ENCODE data around the gene TNKS2. TPM values are rescaled to one million over a fixed set of nuclear protein-coding genes. Genes with fewer than 3 reads are reported as not detected.

Gene TNKS2
- total RNA-seq, 2 experiments from 2014 or later, result 22.1 to 22.8 TPM

DNA sequence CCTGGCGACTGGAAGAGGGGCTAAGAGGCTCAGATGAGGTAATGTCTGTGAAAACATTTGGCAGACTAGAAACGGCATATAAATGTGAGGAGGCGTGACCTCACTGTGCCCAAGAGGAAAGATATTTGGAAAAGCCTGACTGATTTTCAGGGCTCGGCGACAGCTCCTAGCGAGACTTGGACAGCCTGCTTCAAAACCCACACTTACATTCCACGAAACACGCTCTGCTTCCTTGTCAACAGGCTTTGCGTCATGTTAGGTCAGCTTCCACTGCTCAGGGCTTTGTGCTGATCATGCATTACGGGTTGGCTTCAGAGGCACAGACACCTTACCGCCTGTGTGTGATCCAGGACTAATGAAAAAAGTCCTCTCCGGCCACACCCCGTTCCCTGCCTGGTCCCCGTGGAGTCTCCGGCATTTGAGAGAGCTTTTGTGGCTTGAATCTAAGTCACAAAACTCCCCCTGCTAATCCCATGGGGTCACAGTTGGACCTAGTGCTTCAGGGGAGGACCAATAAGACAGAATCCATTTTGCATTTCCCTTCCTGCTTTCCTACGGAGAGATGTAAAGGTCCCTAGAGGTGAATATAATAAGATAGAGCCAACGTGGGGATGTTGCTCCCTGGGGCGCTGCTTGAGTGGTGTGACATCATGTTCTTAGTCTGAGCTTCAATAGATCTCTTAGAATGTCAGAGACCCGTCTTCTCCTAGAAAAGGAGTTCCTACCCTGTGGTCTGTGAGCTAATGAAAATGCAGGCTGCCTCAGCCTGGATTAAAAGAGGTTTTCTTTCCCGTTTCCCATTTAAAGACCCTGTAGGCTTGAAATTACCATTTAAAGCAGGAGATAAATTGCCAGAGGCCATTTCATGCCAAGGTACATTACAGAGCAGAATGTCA lies 85.6 kb downstream of the TNKS2 start:
- DNase-seq (no peak), ATAC-seq (no peak)
- Mint-ChIP-seq H3K4me1 (ENCODE audit: low read depth) (peaks cover 7% of the 10 kb centered on the region), H3K27ac (no peak overlapping the region), H3K36me3 (ENCODE audit: low read depth) (no peaks in the 10 kb centered on the region), H3K4me3 (no peak overlapping the region), H3K9me3 (no peaks in the 10 kb centered on the region), H3K27me3 (peaks cover 3% of the 10 kb centered on the region)
- ChIA-PET CTCF (interaction anchor here (1.8 kb wide), 1 partner anchor 25 kb away, joined by 4 read pairs; the partner anchor contains the start of gene FGFBP3), POLR2A (interaction anchor here (1.7 kb wide), 1 partner anchor 85 kb away, joined by 3 read pairs; no protein-coding TSS in a partner anchor)
- intact Hi-C loops (cut with micrococcal nuclease), result no loop called here
- TF ChIP-seq, protein P1, sequence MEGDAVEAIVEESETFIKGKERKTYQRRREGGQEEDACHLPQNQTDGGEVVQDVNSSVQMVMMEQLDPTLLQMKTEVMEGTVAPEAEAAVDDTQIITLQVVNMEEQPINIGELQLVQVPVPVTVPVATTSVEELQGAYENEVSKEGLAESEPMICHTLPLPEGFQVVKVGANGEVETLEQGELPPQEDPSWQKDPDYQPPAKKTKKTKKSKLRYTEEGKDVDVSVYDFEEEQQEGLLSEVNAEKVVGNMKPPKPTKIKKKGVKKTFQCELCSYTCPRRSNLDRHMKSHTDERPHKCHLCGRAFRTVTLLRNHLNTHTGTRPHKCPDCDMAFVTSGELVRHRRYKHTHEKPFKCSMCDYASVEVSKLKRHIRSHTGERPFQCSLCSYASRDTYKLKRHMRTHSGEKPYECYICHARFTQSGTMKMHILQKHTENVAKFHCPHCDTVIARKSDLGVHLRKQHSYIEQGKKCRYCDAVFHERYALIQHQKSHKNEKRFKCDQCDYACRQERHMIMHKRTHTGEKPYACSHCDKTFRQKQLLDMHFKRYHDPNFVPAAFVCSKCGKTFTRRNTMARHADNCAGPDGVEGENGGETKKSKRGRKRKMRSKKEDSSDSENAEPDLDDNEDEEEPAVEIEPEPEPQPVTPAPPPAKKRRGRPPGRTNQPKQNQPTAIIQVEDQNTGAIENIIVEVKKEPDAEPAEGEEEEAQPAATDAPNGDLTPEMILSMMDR (IDR thresholded peaks at IDR 0.05), result no peak

DNA sequence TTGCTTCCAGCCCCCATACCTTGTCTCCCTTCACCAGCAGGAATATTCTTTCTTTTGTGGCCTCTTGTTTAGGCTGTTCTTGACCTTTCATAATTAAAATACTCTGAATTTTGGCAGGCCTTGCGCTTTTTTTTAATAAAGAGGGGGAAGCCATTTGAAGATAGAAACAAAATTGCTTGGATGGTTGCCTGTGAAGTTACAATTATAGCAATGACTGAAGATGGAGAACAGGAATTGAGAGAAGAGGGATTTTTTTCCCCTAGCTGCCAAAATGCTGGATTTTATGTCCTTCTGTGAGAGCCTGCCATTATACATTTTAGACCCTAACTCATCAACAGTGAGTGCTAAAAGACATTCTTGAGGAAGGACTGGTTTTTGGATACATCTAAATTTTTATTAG lies 86.3 kb downstream of the TNKS2 start:
- Mint-ChIP-seq H3K27ac (no peak overlapping the region), H3K27me3 (peaks cover 6% of the 10 kb centered on the region), H3K4me3 (no peak overlapping the region), H3K4me1 (ENCODE audit: low read depth) (peaks cover 9% of the 10 kb centered on the region), H3K36me3 (ENCODE audit: low read depth) (no peaks in the 10 kb centered on the region), H3K9me3 (no peaks in the 10 kb centered on the region)
- ATAC-seq (no peak), DNase-seq (no peak)
- intact Hi-C loops (cut with micrococcal nuclease), result no loop called here
- ChIA-PET POLR2A (interaction anchor here (0.7 to 1.7 kb wide), 2 partner anchors 49 to 85 kb away, joined by 3 read pairs; no protein-coding TSS in a partner anchor), CTCF (interaction anchor here (1.3 to 1.8 kb wide), 2 partner anchors 24 to 28 kb away, joined by 4 to 5 read pairs; partner anchors contain the start of gene FGFBP3)
- TF ChIP-seq, protein P1 (IDR thresholded peaks at IDR 0.05), result no peak

DNA sequence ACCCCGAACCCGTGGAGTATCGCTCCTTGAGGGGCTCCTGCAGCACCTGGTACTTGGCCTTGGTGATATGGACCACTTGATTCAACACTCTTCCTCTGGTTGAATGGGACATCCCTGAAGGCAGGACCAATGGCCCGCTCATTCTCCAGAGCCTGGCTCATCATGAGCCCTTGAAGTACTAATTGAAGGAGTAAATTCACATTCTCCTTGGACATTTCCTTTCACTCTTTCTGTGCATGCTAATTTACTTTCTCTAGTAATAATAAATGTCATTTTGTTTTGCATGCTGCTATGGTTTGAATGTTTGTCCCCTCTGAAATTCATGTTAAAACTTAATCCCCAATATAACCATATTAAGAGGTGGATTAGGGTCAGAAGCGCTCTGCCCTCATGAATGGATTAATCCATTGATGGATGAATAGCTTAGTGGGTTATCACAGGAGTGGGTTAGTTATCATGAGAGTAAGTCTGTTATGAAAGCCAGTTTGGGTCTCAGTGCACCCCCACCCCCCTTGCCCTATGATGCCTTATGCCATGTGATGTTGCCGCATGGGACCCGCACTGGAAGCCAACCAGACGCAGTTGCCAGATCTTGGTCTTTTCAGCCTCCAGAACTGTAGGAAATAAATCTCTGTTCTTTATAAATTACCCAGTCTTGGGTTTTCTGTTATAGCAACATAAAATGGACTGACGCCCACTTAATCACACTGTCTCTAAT lies 87.3 kb downstream of the TNKS2 start:
- Mint-ChIP-seq H3K27me3 (peaks cover 11% of the 10 kb centered on the region), H3K9me3 (no peaks in the 10 kb centered on the region), H3K27ac (no peak overlapping the region), H3K4me3 (no peak overlapping the region), H3K36me3 (ENCODE audit: low read depth) (no peaks in the 10 kb centered on the region), H3K4me1 (ENCODE audit: low read depth) (peaks cover 9% of the 10 kb centered on the region)
- CTCF ChIA-PET, result interaction anchor here (1.3 kb wide), 1 partner anchor 27 kb away, joined by 5 read pairs; no protein-coding TSS in a partner anchor
- POLR2A ChIA-PET, result interaction anchor here (0.7 to 1.7 kb wide), 2 partner anchors 50 to 86 kb away, joined by 3 read pairs; no protein-coding TSS in a partner anchor
- no peak for DNase-seq
- TF ChIP-seq, protein P1 (IDR thresholded peaks at IDR 0.05), result no peak
- intact Hi-C loops (cut with micrococcal nuclease), result no loop called here
- ATAC-seq, result no peak

DNA sequence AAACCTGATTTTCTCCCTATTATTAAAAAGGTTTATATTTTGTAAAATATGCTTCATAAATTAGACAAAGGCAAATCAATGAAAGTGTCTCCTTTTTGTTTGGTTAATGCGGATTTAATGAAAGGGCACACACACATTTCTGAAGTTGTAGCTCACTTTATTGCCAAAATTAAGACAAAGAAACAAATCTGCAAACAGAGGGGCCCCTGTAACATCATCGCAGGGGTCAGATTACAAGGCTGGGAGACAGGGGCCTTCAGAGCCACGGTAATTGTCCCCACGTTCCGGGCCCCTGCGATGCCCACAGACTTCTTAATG lies 88.7 kb downstream of the TNKS2 start:
- ChIA-PET CTCF (interaction anchor here (0.7 to 1.2 kb wide), 6 partner anchors 8 to 128 kb away, joined by 3 to 5 read pairs (median 4); partner anchors contain the start of genes BTAF1 and FGFBP3), POLR2A (interaction anchor here (1.2 to 1.5 kb wide), 3 partner anchors 10 to 37 kb away, joined by 3 to 7 read pairs (median 4); partner anchors contain the start of gene BTAF1)
- no peak for DNase-seq
- H3K27me3 Mint-ChIP-seq, result peaks cover 11% of the 10 kb centered on the region
- H3K9me3 Mint-ChIP-seq, result no peaks in the 10 kb centered on the region
- no peak overlapping the region for H3K27ac Mint-ChIP-seq
- intact Hi-C loops (cut with micrococcal nuclease), result no loop called here
- no peak for ATAC-seq
- no peaks in the 10 kb centered on the region for H3K36me3 Mint-ChIP-seq (ENCODE audit: low read depth)
- H3K4me3 Mint-ChIP-seq, result peak overlapping the region; percentile 77
- TF ChIP-seq, protein P1 (IDR thresholded peaks at IDR 0.05), result no peak
- H3K4me1 Mint-ChIP-seq (ENCODE audit: low read depth), result peaks cover 9% of the 10 kb centered on the region
